Hindlimb muscle (tissue), 1 donor: ENCODE measurements around the gene SUSD1. TPM values are rescaled to one million over a fixed set of nuclear protein-coding genes. Genes with fewer than 3 reads are reported as not detected.
"Not testable (repeated sequence)": the region's sequence is repeated elsewhere in the genome, so short reads cannot be mapped to it uniquely, and the experiment has no call there.

Experiments used
- DNase-seq: peaks from one replicate; pipeline ENCODE4 v3.0.0-alpha.2; 2013
- polyA plus RNA-seq: library from polyadenylated mRNA; unstranded; fragments of 120-200 nt; gene quantifications from one replicate; pipeline ENCODE4 v1.2.1, GENCODE V29; 2013; ENCODE audit not compliant: insufficient read length

The SUSD1 gene
- 8.5 TPM for polyA plus RNA-seq

DNA sequence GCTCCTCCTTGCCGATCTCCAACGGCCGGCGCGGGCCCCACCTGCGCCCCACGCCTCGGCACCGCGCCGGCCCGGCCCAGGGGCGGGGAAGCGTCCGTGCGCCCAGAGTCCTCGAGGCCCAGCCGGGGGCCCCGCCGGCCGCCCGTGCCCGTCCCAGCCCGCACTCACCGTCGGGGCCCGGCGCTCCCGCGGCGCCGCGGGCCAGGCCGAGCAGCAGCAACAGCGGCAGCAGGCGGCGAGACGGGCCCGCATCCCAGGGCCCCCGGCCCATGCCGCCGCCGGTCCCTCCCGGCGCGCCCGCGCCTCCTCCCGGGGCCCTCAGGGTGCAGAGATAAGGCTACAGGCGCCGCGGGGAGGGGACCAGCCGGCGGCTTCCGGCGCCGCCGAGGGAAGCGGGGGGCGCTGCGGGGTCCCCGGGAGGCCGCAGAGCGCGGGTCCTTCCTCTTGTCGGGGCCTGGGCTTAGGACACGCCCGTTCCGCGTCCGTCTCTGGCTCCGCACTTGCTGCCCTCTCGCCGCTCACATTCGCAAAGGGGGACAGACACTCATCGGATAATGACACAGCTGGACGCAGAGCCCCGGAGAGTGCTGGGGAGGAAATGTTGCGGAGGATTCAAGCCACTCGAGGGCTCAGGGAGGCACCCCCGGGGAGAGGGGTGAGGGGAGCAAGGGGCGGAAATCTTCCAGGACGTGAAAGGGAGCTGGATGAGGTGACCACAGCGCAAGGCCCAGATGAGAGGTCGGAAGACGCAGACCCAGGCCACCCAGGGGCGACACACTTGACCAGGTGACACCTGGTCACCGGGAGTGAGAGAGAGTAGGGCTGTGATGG lies at the start of gene SUSD1:
SUSD1 (minus strand) TSS at position 333 of the 831 bp plus-strand sequence; CDS start at position 271, 62 bp downstream.
- DNase-seq: peak; percentile 36

DNA sequence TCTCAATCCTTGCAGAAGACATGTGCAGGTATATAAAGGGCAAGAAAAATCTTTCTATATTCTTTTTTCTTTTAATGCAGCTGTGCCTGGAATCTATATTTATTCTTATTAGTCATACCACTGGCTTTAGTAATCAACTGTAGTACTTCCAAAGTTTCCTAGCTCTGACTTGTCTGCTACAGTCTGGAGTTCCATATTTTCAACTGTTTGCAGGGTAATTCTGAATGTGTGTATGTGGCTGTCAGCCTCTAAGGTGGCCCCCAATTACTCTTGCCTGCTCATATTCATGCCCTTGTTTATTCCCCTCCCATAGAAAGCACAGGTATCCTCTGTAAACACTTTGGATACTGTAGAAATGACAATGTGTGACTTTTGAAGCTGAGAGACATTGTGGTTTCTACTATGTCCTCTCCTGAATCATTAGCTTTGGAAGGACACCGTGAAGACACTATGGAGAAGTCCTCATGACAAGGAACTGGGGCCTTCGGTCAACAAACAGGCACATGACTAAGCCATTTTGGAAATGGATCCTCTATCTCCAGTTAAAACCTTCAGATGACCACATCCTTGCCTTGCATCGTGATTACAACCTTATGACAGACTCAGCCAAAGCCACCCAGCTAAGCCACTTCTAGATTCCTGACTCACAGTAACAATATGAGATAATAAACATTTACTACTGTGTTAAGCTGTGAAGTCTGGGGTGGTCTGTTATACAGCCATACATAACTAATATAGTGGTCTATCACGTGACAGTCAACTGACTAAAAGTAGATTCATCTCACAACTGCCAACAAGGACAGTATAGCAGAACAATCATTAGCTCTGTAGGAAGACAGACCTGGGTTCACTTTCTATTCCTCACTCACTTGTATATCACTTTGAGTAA lies 49.5 kb upstream of the SUSD1 start:
- DNase-seq: no peak

DNA sequence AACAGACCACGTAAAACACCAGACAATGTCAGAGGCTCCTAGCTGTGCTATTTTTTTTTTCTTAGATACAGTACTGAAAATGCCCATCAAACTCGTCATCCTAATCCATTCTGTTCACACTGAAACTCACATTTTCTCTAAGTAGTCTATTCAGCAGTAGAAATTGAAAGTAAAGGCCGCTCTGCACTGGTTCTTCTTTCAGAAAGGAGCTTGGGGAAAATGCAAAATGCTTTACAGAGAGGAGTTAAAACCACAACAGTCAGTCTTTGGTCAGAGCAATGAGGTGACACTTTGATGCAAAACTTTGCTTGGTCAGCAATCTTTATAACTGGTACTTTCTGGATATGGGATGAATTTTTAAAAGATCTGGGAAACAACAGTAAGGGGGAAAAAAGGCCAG lies 43.8 kb upstream of the SUSD1 start:
- DNase-seq: no peak

DNA sequence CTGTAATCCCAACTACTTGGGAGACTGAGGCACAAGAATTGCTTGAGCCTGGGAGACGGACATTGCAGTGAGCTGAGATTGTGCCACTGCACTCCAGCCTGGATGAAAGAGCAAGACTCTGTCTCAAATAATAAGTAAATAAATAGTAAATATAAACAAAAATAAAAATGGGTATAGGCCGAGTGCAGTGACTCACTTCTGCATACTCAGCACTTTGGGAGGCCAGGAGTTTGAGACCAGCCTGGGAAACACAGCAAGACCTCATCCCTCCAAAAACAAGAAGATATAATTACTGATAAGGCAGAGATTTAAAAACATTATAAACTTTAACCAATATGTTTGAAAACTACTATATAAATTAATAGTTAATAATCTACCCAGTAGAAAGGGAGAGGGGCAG lies 37.8 kb upstream of the SUSD1 start:
- no peak for DNase-seq

DNA sequence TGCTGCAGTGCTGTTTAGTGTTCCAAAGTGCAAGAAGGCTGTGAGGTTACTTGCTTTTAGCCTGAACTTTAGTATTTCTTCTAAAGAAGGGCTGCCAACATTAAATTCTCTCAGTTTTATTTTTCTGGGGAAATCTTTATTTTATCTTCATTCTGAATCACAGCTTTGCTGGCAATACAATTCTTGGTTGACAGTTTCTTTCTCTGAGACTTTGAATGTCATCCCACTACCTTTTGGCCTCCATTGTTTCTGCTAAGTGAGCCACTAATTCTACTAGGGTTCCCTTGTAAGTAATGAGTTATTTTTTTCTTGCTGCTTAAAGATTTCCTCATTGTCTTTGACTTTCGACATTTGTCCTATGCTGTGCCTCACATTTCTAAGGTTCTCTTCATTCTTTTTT lies 32.4 kb upstream of the SUSD1 start:
- no peak for DNase-seq

DNA sequence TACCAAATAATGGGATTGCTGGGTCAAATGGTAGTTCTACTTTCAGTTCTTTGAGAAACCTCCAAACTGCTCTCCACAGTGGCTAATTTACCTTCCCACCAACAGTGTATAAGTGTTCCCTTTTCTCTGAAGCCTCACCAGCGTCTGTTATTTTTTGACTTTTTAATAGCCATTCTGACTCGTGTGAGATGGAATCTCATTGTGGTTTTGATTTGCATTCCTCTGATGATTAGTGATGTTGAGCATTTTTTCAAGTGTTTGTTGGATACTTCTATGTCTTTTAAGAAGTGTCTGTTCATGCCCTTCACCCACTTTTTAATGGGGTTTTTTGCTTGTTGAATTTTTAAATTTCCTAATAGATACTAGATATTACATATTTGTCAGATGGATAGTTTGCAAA lies 28.4 kb upstream of the SUSD1 start:
- DNase-seq: no peak

DNA sequence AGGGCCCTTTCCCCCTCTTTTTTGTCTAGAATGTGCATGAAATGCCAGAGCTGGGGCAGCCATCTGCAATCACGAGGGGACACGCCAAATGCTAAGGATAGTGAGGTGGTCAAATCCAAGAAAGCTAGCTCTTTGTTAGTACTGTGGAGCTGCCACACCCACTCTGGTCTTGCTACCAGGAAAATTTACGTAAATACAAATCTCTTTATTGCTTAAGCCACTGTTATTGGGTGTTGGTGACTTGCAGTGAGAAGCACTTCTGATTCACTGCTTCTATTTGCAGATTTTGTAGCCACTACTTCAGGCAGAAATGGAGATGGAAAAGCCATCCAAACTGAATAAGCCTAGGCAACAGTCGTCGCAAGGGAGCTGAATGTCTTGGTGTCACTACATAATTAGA lies 25.6 kb upstream of the SUSD1 start:
- no peak for DNase-seq

DNA sequence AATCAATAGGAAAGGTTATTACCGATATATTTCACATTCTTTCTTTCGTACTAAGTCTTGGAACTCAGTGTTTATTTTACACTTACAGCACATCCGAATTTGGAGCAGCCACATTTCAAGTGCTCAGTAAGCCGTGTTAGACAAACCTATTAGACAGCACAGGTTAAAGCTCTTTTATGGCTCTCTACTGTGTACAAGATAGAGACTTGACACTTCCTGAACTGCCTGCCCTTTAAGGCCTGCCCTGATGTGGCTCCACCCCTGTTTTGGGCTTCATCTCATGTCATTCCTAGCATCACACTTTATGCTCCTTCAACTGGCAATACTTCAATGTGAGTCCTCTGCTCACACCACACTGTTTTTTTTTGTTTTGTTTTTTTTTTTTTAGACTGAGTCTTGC lies 23.5 kb upstream of the SUSD1 start:
- DNase-seq: no peak

DNA sequence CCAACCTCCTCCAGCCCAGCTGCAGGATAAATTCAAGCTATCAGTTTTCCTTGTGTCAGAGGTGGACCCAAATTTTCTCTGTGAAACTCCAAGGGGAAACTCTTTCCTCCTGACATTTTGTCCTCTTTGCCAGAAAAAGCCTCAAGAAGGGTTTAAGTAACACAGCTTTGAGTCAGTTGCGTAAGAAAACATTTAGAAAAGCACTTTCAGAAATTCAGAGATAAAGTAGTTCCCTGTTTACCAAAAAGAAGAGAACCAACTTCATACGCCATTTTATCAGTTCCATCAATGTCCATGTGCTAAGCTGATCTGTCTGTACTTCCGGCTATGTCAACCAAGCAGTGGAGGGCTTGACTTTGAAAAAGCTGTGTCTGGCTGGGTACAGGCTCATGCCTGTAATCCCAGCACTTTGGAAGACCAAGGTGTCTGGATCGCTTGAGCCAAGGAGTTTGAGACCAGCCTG lies 19.9 kb upstream of the SUSD1 start:
- DNase-seq: no peak

DNA sequence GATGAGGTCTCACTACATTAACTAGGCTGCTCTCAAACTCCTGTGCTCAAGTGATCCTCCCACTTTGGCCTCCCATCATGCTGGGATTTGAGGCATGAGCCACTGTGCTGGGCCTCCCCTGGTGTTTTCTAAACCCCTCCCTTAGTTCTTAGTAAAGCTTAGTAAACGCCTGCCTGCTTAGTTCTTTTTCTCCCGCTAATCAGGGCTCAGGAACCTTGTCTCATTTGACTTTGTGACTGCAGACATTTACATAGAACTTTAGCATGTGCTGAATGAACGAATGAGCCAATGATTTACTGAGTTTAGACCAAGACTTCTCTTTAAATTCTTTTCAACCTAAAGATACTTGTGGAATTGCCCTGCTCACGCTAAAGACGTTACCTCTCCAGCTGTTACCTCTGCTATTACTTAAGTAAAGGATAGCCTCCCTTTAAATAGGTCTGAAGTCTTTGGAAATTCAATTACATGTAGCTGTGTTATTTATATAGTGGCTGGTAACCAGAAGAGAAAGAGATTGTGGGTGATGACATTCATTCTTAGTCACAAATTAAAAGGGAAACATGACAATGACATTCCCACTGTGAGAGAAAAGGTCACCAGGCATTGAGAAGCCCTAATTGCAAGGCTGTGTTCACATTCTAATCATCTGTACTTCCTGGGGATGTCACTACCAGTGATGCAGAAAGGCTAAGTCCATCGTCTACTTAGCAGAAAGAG lies 18.6 kb upstream of the SUSD1 start:
- no peak for DNase-seq

DNA sequence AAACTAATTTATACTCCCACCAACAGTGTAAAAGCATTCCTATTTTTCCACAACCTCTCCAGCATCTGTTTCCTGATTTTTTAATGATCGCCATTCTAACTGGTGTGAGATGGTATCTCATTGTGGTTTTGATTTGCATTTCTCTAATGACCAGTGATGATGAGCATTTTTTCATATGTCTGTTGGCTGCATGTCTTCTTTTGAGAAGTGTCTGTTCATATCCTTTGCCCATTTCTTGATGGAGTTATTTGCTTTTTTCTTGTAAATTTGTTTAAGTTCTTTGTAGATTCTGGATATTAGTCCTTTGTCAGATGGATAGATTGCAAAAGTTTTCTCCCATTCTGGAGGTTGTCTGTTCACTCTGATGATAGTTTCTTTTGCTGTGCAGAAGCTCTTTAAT lies 15.2 kb upstream of the SUSD1 start:
- not testable (repeated sequence) for DNase-seq

DNA sequence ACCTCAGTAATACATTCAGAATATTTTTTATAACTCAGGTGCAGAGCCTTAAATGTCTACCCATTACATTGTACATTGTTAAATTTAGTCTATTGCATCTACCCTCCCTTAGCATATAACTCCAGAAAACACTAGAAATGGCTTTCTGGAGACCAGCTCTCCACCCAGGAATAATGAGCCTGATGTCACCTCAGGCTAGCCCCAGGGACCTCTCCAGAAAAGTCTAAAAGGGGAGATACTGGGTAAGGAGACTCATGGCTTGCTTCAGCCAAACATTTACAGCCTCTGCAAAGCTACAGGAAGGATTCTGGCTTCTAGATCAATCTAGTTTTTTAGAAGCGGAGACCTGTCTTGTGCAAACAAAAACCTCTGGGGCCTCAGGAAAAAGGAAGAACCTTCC lies 13.8 kb upstream of the SUSD1 start:
- DNase-seq: no peak

DNA sequence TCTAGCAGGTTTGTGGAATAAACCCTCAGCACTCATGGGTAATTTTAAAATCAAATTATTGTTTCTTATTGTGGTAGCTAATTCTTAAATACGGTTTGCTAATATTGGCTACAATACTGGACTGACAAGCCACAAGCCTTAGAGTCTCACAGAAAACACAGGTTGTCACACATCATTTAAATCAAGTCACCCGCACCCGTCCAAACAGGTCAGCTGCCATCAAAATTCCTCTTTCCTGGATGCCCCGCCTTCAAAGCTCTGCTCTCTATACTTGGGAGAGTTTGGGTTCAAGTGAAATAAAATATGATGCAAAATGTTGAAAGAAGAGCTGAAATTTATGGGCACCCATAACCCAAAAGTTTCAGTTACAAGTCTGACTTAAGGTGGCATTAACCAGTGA lies 12.3 kb upstream of the SUSD1 start:
- DNase-seq: no peak

DNA sequence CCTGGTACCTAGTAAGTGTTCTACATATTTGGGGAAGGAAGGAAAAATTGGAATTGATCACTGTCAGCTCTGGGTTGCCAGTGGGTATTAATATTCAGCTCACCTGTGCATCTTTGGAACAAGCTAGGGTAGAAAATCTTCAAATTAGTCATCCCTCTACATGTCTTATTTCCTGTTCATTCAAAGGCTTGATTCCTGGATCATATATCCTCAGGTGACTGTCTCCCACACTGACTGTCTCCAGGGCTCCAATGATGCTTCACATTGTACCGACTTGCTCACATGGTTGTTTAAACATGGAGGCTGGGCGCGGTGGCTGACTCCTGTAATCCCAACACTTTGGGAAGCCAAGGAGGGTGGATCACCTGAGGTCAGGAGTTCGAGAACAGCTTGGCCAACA lies 11.6 kb upstream of the SUSD1 start:
- DNase-seq: no peak

DNA sequence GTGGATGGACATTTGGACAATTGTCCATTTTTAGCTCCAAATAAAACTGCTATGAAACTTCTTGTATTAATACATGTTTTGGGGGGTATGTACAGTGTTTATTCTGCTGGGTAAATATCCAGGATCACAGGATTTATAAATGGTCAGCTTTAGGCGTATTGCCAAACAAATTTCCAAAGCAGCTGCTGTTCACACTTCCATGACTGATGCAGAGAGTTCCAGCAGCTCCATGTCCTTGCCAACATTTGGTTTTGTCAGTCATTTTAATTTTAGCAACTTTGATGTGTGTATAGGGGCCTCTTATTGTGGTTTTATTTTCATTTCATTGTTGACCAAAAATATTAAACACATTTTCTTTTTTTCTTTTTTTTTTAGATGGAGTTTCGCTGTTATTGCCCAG lies 9.8 kb upstream of the SUSD1 start:
- no peak for DNase-seq

DNA sequence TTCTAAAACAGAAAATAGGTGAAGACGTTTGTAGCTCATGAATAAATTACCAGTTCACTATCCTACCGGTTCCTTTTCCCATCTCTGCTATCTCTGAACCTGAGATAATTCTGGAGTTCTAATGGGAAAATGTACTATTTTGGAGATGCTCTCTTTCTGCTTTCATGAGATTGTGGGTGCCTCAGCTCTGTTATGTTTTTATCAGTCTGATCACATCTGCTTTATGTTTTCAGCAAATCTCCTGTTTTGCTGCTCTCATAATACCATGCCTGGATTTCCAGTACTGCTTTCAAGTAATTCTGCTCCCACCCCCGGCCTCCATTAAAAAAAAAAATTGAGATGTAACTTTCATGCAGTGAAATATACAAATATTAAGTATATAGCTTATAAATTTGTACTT lies 9.1 kb upstream of the SUSD1 start:
- DNase-seq: no peak

DNA sequence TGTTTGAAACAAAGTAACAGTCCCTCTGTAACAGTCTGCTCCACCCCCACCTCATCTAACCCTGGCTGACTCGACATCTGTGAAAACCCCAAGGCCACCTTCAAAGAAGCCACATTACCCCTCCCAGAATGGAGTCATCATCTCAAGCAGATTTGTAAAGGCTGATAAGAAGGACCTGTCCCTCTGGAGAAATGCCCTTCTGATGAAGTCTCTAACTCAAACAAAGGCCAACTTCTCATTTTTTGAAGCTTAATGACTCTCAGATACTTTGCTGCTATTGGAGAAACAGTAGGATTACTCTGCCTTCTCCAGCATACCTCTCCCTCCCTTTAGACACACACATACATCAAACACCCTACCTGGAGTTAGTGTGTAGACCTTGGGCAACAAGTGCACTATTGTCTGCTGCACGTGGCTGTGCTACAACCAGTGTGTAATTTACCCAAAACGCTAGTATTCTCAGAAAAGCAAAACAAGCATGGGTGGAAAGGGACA lies 5.3 kb upstream of the SUSD1 start:
- DNase-seq: no peak

DNA sequence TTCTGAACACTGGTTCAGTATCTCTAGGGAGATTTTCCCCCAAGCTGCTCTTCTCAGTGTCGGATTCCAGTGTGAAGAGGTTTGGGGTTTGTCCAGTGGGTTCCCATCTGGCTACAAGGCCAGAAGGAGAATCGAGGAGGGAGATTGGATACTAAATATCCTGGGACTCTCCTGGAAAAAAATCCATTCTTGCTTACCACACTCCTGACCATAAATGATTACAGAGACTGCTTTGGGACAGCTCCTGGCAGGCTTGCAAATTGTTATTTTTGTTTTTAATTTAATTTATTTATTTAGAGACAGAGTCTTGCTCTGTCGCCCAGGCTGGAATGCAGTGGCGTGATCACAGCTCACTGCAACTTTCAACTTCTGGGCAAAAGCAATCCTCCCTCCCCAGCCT lies 4.7 kb upstream of the SUSD1 start:
- DNase-seq: no peak

DNA sequence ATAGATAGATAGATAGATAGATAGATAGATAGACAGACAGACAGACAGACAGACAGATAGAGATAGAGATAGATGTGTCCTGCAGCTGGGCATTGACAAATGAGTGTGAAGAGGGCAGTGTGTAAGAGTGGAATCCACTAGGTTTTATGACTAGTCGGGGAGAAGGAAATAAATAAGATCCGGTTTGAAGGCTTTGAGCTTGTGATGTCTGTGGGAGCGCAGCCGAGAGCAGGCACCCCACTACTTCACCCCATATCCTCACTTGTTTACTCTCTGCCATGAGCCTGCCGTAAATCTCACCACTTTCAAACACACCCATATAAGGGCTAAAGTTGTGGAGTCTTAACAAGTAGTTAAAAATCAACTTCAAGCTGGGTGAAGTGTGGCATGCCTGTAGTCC lies 1.4 kb upstream of the SUSD1 start:
- DNase-seq: no peak

DNA sequence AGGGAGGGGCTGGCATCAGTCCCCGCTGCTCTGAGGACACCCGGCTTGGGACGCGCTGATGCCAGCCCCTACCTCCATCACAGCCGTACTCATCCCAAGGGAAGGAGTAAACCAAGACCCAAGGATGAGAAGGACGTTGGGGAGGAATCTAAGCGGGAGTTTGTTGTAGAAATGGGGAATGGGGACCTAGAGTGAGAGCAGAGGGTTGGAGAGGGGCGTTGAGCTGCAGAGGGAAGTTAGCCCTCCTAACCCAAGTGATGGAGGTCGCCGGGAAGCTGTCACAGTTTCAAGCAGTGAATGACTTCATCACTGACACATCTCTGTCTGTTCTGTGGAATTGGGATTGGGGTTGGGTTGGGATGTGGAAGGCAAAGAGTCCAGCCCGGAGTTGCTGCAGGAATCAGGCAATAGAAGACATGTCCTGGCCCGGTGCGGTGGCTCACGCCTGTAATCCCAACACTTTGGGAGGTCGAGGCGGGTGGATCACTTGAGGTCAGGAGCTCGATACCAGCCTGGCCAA lies 759 bp upstream of the SUSD1 start:
- no peak for DNase-seq

DNA sequence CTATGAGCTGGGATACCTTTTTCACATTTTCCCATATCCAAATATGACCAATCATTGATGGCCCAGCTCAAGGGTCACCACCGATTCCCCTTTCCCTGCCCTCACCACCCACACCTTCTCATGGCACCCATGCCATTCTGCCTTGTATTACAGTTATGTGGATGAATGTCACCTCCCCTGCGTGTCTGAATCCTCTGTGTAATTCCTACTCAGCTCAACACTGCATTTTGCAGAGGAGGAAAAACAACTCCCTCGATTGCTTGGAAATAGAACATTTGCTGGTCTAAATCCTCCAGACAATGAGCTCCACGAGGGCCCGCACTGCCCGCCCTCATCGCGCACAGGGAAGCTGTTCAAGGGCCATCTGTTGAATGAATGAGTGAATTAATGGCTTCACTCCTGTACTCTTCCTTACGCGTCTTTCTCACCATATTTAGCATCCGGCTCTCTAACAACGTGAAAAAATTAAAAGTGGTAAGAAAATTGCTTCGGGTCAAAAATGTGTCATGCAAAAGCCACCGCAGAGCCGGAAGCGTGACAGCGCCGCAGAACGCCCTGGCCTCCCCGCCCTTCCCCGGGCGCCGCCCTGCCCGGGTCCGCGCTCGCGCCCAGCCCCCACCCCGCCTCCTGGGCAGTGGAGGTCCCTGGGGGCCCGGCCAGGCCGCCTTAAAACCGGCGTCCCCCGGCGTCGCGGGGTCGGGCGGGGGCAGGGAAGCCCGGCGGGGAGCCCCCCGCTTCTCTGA lies 704 bp downstream of the SUSD1 start:
- DNase-seq: no peak
